Upper lobe of right lung (tissue), 1 donor: ENCODE measurements around the gene SMARCAL1. TPM values are rescaled to one million over a fixed set of nuclear protein-coding genes. Genes with fewer than 3 reads are reported as not detected.

ENCODE experiments used
- ATAC-seq: fragments of 200-7000 bp; cut with Tn5 transposase; one replicate; pipeline ENCODE4 v1.9.1; 2020; ENCODE audit warnings: mild to moderate bottlenecking, moderate library complexity
- DNase-seq: peaks from one replicate; pipeline ENCODE4 v3.0.0-alpha.2; 2020
- H3K27ac ChIP-seq: fragments of 200-600 bp; one replicate; pipeline ENCODE4 v1.8.0; 2022
- H3K27me3 ChIP-seq: fragments of 200-600 bp; one replicate; pipeline ENCODE4 v1.8.0; 2022; ENCODE audit warnings: mild to moderate bottlenecking
- H3K36me3 ChIP-seq: fragments of 200-600 bp; one replicate; pipeline ENCODE4 v1.8.0; 2022
- H3K4me1 ChIP-seq: fragments of 200-600 bp; one replicate; pipeline ENCODE4 v1.8.0; 2022
- H3K4me3 ChIP-seq: fragments of 200-600 bp; one replicate; pipeline ENCODE4 v1.8.0; 2022; ENCODE audit warnings: mild to moderate bottlenecking
- H3K9me3 ChIP-seq: fragments of 200-600 bp; one replicate; pipeline ENCODE4 v1.8.0; 2022
- CTCF ChIP-seq: fragments of 200-600 bp; IDR thresholded peaks from one replicate; pipeline ENCODE4 v1.8.0; 2022; ENCODE audit warnings: antibody characterized with exemption
- intact Hi-C: fragments of 100-400 bp; cut with DNase I; formaldehyde crosslinking; loops from one replicate; pipeline ENCODE4 v1.11.0; 2022
- total RNA-seq: library from RNA; stranded (reverse); fragmentation: NEBNext Ultra II Directional; extraction: Animal tissue kit (Norgen Biotek cat#: 25700); gene quantifications from one replicate; pipeline ENCODE4 v1.2.1, GENCODE V29; 2021
- donor health status: DM: no; HTN: yes; CAD: no; lungs with severe emphysema.

SMARCAL1 gene
- total RNA-seq, 1 donor from 2014 or later = 16.7 TPM

GRCh38 chr2:216425008-216425787 lies 12.9 kb downstream of the SMARCAL1 start:
- ATAC-seq (no peak), DNase-seq (no peak)
- Histone ChIP-seq H3K4me3 (no peak overlapping the region), H3K4me1 (no peaks in the 10 kb centered on the region), H3K9me3 (no peaks in the 10 kb centered on the region), H3K36me3 (peaks cover 79% of the 10 kb centered on the region), H3K27me3 (no peaks in the 10 kb centered on the region), H3K27ac (no peak overlapping the region)
- TF ChIP-seq CTCF = no peak
- intact Hi-C loops = no loop called here

DNA sequence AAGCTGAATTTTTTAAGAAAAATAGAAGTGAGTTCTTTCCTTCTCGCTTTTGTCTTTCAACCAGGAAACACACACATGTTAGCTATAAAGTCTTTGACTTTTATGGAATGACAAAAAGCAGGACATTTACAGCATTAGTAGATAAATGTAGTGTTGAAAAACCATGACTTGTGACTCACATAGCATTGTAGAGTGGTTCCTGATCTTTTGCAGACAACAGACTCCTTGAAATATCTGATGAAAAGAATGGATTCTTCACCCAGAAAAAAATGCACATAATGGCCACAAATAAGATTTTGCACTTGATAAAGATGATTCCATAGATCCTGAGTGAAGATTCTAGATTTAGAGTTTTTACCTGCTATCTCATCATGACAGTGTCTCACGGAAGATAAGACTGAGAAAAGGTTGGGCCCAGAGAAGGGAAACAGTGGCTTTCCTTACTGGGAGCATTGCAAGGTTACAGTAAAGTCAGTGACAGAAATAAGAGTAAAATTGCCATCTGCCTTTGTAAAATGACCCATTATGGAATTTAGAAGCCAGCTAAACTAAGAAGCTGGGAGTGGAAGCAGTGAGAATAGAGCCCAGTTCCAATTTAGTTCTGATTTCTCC lies 14.0 kb downstream of the SMARCAL1 start:
- intact Hi-C loops = no loop called here
- Histone ChIP-seq H3K36me3 (peaks cover 79% of the 10 kb centered on the region), H3K27ac (no peak overlapping the region), H3K27me3 (no peaks in the 10 kb centered on the region), H3K4me3 (no peak overlapping the region), H3K4me1 (no peaks in the 10 kb centered on the region), H3K9me3 (no peaks in the 10 kb centered on the region)
- no peak for ATAC-seq
- DNase-seq = no peak
- no peak for TF ChIP-seq CTCF

GRCh38 chr2:216426938-216427337 lies 14.7 kb downstream of the SMARCAL1 start:
- Histone ChIP-seq H3K27me3 (no peaks in the 10 kb centered on the region), H3K36me3 (peaks cover 79% of the 10 kb centered on the region), H3K4me3 (no peak overlapping the region), H3K9me3 (no peaks in the 10 kb centered on the region), H3K27ac (no peak overlapping the region), H3K4me1 (no peaks in the 10 kb centered on the region)
- intact Hi-C loops = no loop called here
- no peak for TF ChIP-seq CTCF
- no peak for ATAC-seq
- DNase-seq = no peak

- Histone ChIP-seq H3K9me3 (no peaks in the 10 kb centered on the region), H3K36me3 (peaks cover 81% of the 10 kb centered on the region), H3K27ac (no peak overlapping the region), H3K27me3 (no peaks in the 10 kb centered on the region), H3K4me1 (no peaks in the 10 kb centered on the region), H3K4me3 (no peak overlapping the region)
- ATAC-seq (no peak), DNase-seq (no peak)
- TF ChIP-seq CTCF = no peak
- intact Hi-C loops = no loop called here
These were observed 16.5 kb downstream of the SMARCAL1 start for GRCh38 chr2:216428618-216429350.

GRCh38 chr2:216429428-216429827 lies 17.1 kb downstream of the SMARCAL1 start:
- no peak for DNase-seq
- Histone ChIP-seq H3K4me1 (no peaks in the 10 kb centered on the region), H3K27ac (no peak overlapping the region), H3K9me3 (no peaks in the 10 kb centered on the region), H3K4me3 (no peak overlapping the region), H3K36me3 (peaks cover 81% of the 10 kb centered on the region), H3K27me3 (no peaks in the 10 kb centered on the region)
- intact Hi-C loops = no loop called here
- no peak for ATAC-seq
- no peak for TF ChIP-seq CTCF
